Mesenchymal stem cell (in vitro differentiated cells and primary cell): Measurements from ENCODE around the gene TRAF2.

Experiments used
- DNase-seq: peaks from one replicate; pipeline ENCODE4 v3.0.0-alpha.2; 2013
- H2AFZ ChIP-seq: one replicate; pipeline ENCODE4 v1.6.1; 2013; ENCODE audit warnings: low read depth, mild to moderate bottlenecking, control low read depth, inconsistent platforms, low read length, moderate library complexity
- H2AK5ac ChIP-seq: 2 replicates; pipeline ENCODE4 v1.6.1; 2013; ENCODE audit warnings: low read length, moderate library complexity, mild to moderate bottlenecking, inconsistent platforms; ENCODE audit not compliant: severe bottlenecking
- H2BK120ac ChIP-seq: one replicate; pipeline ENCODE4 v1.6.1; 2013; ENCODE audit warnings: low read depth, mild to moderate bottlenecking, inconsistent platforms, low read length, moderate library complexity
- H2BK12ac ChIP-seq, 2 experiments: one replicate each; pipeline ENCODE4 v1.6.1; 2013; ENCODE audit warnings: inconsistent platforms in 2 of 2, low read length in 2 of 2, mild to moderate bottlenecking in 2 of 2, moderate library complexity in 2 of 2, control low read depth in 1 of 2
- H2BK15ac ChIP-seq: one replicate; pipeline ENCODE4 v1.6.1; 2013; ENCODE audit warnings: mild to moderate bottlenecking, low read depth, inconsistent platforms; ENCODE audit not compliant: poor library complexity, severe bottlenecking
- H2BK5ac ChIP-seq: 2 replicates; pipeline ENCODE4 v1.6.1; 2013; ENCODE audit warnings: low read depth, mild to moderate bottlenecking, low read length, control low read depth, inconsistent platforms; ENCODE audit not compliant: poor library complexity, severe bottlenecking
- H3K14ac ChIP-seq, 2 experiments: one replicate each; pipeline ENCODE4 v1.6.1; 2013; ENCODE audit warnings: inconsistent platforms in 2 of 2, low read length in 2 of 2, control low read depth in 1 of 2, mild to moderate bottlenecking in 1 of 2, moderate library complexity in 1 of 2
- H3K18ac ChIP-seq, 2 experiments: one replicate each; pipeline ENCODE4 v1.6.1; 2013; ENCODE audit warnings: inconsistent platforms in 2 of 2, low read length in 2 of 2, control low read depth in 1 of 2, low read depth in 1 of 2, mild to moderate bottlenecking in 1 of 2
- H3K23ac ChIP-seq, 2 experiments: one replicate each; pipeline ENCODE4 v1.6.1; 2013; ENCODE audit warnings: inconsistent platforms in 2 of 2, low read length in 2 of 2, mild to moderate bottlenecking in 2 of 2, moderate library complexity in 2 of 2, control low read depth in 1 of 2
- H3K27ac ChIP-seq: 2 replicates; pipeline ENCODE4 v1.5.1; 2013; ENCODE audit warnings: mild to moderate bottlenecking, moderate library complexity, low read length, control low read depth, inconsistent platforms; ENCODE audit not compliant: poor library complexity, severe bottlenecking
- H3K27me3 ChIP-seq, 2 experiments: 2 replicates each; pipeline versions ENCODE4 v1.6.1 to v1.7.0; 2013; ENCODE audit warnings: low read length in 2 of 2, mild to moderate bottlenecking in 2 of 2, moderate library complexity in 2 of 2, control low read depth in 1 of 2, inconsistent platforms in 1 of 2; ENCODE audit not compliant: control insufficient read depth in 1 of 2, insufficient read depth in 1 of 2
- H3K36me3 ChIP-seq, 2 experiments: 2 replicates each; pipeline versions ENCODE4 v1.6.1 to v1.7.0; 2013; ENCODE audit warnings: low read length in 2 of 2, control low read depth in 1 of 2, inconsistent platforms in 1 of 2, low read depth in 1 of 2, mild to moderate bottlenecking in 1 of 2; ENCODE audit not compliant: insufficient read depth in 2 of 2, control insufficient read depth in 1 of 2
- H3K4ac ChIP-seq, 2 experiments: one replicate each; pipeline ENCODE4 v1.6.1; 2013; ENCODE audit warnings: inconsistent platforms in 2 of 2, low read length in 2 of 2, mild to moderate bottlenecking in 2 of 2, moderate library complexity in 2 of 2, control low read depth in 1 of 2, low read depth in 1 of 2
- H3K4me1 ChIP-seq: 2 replicates; pipeline ENCODE4 v1.6.1; 2013; ENCODE audit warnings: low read depth, low read length, control low read depth; ENCODE audit not compliant: control insufficient read depth, insufficient read depth
- H3K4me2 ChIP-seq: 2 replicates; pipeline ENCODE4 v1.6.1; 2013; ENCODE audit warnings: low read length, mild to moderate bottlenecking, inconsistent platforms; ENCODE audit not compliant: poor library complexity, severe bottlenecking
- H3K4me3 ChIP-seq, 2 experiments: 2 replicates each; pipeline versions ENCODE4 v1.5.1 to v1.7.0; 2013; ENCODE audit warnings: low read length in 2 of 2, mild to moderate bottlenecking in 2 of 2, control low read depth in 1 of 2, low read depth in 1 of 2; ENCODE audit not compliant: insufficient read depth in 1 of 2
- H3K79me1 ChIP-seq: replicated peaks from 2 replicates; pipeline ENCODE4 v1.6.1; 2013; ENCODE audit warnings: mild to moderate bottlenecking, control low read depth, low read length, inconsistent platforms; ENCODE audit not compliant: poor library complexity, severe bottlenecking
- H3K9ac ChIP-seq: 2 replicates; pipeline ENCODE4 v1.7.0; 2013; ENCODE audit warnings: mild to moderate bottlenecking, low read length, moderate library complexity
- H3K9me3 ChIP-seq: 2 replicates; pipeline ENCODE4 v1.7.0; 2013; ENCODE audit warnings: mild to moderate bottlenecking, low read length; ENCODE audit not compliant: control insufficient read depth
- H4K8ac ChIP-seq: one replicate; pipeline ENCODE4 v1.6.1; 2013; ENCODE audit warnings: inconsistent platforms, mild to moderate bottlenecking, low read length, moderate library complexity
- H4K91ac ChIP-seq: one replicate; pipeline ENCODE4 v1.6.1; 2013; ENCODE audit warnings: mild to moderate bottlenecking, low read length, inconsistent platforms
- WGBS: methylation state at CpG from one replicate; pipeline ENCODE4 v1.1.7; 2013; ENCODE audit warnings: mixed read lengths; 5-methylcytosine and 5-hydroxymethylcytosine counted together

TRAF2 gene

GRCh38 chr9:136955202-136955942 is 69.1 kb downstream of the TRAF2 start:
- Histone ChIP-seq H3K9ac (no peak overlapping the region), H2BK5ac (no peak overlapping the region), H3K18ac (no peak overlapping the region), H3K4ac (no peak overlapping the region), H4K91ac (no peak overlapping the region), H3K79me1 (no peaks in the 10 kb centered on the region), H3K9me3 (peaks cover 3% of the 10 kb centered on the region), H4K8ac (no peak overlapping the region), H2BK12ac (no peak overlapping the region), H3K36me3 (no peaks in the 10 kb centered on the region), H2BK120ac (no peak overlapping the region), H3K4me2 (no peak overlapping the region), H3K14ac (peak overlapping the region in 1 of 2 experiments; percentile 41), H3K27ac (no peak overlapping the region), H3K27me3 (peaks cover 0 to 16% of the 10 kb centered on the region in 2 experiments), H3K4me1 (peaks cover 14% of the 10 kb centered on the region), H3K4me3 (no peak overlapping the region), H3K23ac (no peak overlapping the region), H2AK5ac (no peak overlapping the region), H2AFZ (no peak overlapping the region), H2BK15ac (no peak overlapping the region)
- no peak for DNase-seq
- WGBS: 83% methylated on average over 14 of the region's 14 CpGs

- Histone ChIP-seq H2AK5ac (no peak overlapping the region), H3K4ac (no peak overlapping the region), H3K27ac (no peak overlapping the region), H2BK120ac (no peak overlapping the region), H2BK12ac (no peak overlapping the region), H2BK5ac (no peak overlapping the region), H2AFZ (no peak overlapping the region), H3K79me1 (no peaks in the 10 kb centered on the region), H3K18ac (no peak overlapping the region), H3K27me3 (peaks cover 0 to 16% of the 10 kb centered on the region in 2 experiments), H3K9me3 (peaks cover 3% of the 10 kb centered on the region), H3K23ac (no peak overlapping the region), H3K4me2 (no peak overlapping the region), H3K9ac (no peak overlapping the region), H2BK15ac (no peak overlapping the region), H3K4me3 (no peak overlapping the region), H3K36me3 (no peaks in the 10 kb centered on the region), H3K4me1 (peaks cover 15% of the 10 kb centered on the region), H4K91ac (no peak overlapping the region), H3K14ac (no peak overlapping the region), H4K8ac (no peak overlapping the region)
- no peak for DNase-seq
- WGBS: 95% methylated on average over 9 of the region's 9 CpGs
Observed at GRCh38 chr9:136955943-136956335, 69.6 kb downstream of the TRAF2 start.

GRCh38 chr9:136956604-136957003 is 70.3 kb downstream of the TRAF2 start:
- WGBS: 85% methylated on average over 4 of the region's 4 CpGs
- H3K14ac ChIP-seq: no peak overlapping the region
- no peak overlapping the region for H2AK5ac ChIP-seq
- no peak overlapping the region for H3K9ac ChIP-seq
- H3K36me3 ChIP-seq: no peaks in the 10 kb centered on the region
- H4K8ac ChIP-seq: no peak overlapping the region
- H3K79me1 ChIP-seq: no peaks in the 10 kb centered on the region
- no peak overlapping the region for H3K23ac ChIP-seq
- H3K18ac ChIP-seq: no peak overlapping the region
- H3K4me1 ChIP-seq: peaks cover 20% of the 10 kb centered on the region
- H2BK15ac ChIP-seq: no peak overlapping the region
- H3K4me3 ChIP-seq: no peak overlapping the region
- DNase-seq: no peak
- peaks cover 3% of the 10 kb centered on the region for H3K9me3 ChIP-seq
- no peak overlapping the region for H2BK120ac ChIP-seq
- peaks cover 0 to 16% of the 10 kb centered on the region in 2 experiments for H3K27me3 ChIP-seq
- no peak overlapping the region for H3K27ac ChIP-seq
- H2BK5ac ChIP-seq: no peak overlapping the region
- H3K4ac ChIP-seq: no peak overlapping the region
- no peak overlapping the region for H2AFZ ChIP-seq
- no peak overlapping the region for H4K91ac ChIP-seq
- H2BK12ac ChIP-seq: no peak overlapping the region
- H3K4me2 ChIP-seq: no peak overlapping the region

- H2BK15ac ChIP-seq: no peak overlapping the region
- H3K14ac ChIP-seq: no peak overlapping the region
- 96% methylated on average over 1 of the region's 1 CpG for WGBS
- peaks cover 0 to 16% of the 10 kb centered on the region in 2 experiments for H3K27me3 ChIP-seq
- no peak overlapping the region for H3K23ac ChIP-seq
- no peak overlapping the region for H3K4ac ChIP-seq
- no peak overlapping the region for H2BK12ac ChIP-seq
- H3K27ac ChIP-seq: no peak overlapping the region
- no peak overlapping the region for H3K18ac ChIP-seq
- DNase-seq: no peak
- no peak overlapping the region for H3K4me3 ChIP-seq
- no peaks in the 10 kb centered on the region for H3K36me3 ChIP-seq
- no peak overlapping the region for H2BK5ac ChIP-seq
- H4K8ac ChIP-seq: no peak overlapping the region
- H3K4me2 ChIP-seq: no peak overlapping the region
- H2BK120ac ChIP-seq: no peak overlapping the region
- H2AK5ac ChIP-seq: no peak overlapping the region
- no peak overlapping the region for H4K91ac ChIP-seq
- H3K79me1 ChIP-seq: no peaks in the 10 kb centered on the region
- no peak overlapping the region for H3K9ac ChIP-seq
- no peak overlapping the region for H2AFZ ChIP-seq
- H3K4me1 ChIP-seq: peaks cover 20% of the 10 kb centered on the region
- peaks cover 3% of the 10 kb centered on the region for H3K9me3 ChIP-seq
Observed at GRCh38 chr9:136957461-136957860, 71.1 kb downstream of the TRAF2 start.
